GM18858 (cell line): ENCODE results near the gene NRARP.

ENCODE experiments used
- ATAC-seq: cut with Tn5 transposase; IDR thresholded peaks from one replicate; pipeline ENCODE4 v1.9.1; 2021; ENCODE audit not compliant: unreplicated experiment

NRARP gene

DNA sequence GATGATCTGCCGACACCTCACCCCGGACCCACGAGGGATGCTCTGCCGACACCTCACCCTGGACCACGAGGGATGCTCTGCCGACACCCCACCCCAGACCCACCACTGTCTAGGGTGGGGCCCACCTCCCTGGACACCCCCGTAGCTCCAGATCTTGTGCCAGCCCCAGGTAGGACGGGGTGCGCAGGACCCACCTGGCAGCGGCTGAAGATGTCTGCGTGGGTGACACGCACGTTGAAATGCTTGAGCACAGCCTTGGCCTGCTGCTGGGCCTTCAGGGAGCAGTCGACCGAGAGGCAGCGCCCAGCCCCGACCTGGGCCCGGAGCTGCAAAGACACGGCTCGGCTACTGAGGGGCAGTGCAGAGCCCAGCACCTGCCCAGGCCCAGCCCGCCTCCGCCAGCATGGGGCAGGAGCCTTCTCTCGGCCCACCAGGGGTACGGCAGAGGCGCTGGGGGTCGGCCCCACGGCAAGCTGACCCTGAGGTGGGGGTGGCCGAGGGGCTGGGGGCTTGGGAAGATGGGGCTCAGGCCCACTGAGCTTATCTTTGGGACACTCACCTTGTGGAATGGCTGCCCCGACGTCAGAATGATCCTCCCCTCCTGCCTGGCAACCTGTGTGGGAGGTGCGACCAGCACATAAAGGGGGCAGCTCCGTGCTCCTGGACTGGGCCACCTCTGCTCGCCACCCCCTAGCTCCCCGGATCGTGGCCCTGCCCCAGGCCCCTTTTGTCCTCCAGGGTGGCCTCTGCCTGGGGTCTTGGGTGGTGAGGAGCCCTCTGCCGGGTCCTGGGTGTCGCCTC, 21.7 kb upstream of the NRARP start:
- ATAC-seq, result no peak

GRCh38 chr9:137321726-137322361, 19.8 kb upstream of the NRARP start:
- ATAC-seq, result no peak

DNA sequence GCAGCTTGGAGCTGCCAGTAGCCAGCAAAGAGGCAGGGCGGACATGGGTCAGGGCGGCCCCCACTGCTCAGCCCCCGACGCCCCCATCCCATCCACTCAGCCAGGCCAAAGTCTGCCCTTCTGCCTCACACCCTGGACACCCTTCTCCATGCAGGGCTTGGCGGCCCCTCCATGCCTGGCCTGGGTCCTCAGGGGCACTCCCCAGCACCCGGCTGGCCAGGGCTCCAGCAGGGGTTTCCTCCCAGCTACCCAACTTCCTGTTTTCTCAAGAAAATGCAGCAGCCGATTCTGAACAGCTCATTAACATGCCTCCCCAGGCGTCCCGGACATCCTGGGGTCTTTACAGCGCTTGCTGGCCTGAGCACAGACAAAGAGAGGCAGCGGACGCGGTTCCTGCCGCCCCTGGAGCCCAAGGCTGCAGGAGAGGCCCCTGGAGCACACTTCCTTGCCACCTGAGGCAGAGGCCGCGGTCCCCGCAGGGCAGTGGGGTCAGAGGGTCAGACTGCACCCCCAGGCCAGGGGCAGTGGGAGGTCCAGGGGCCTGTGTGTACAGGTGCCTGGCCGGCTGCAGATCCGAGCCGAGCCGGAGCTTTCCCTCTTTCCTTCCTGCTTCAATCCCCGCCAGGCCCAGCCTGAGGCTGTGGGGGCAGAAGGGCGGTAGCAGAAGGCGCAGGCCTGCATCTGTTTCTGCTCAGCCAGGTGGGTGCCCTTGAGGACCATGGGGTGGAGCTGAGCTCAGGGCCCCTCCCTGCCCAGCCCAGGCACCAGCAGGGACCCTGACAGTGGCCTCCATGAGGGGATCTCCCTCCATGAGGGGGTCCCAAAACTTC, 18.7 kb upstream of the NRARP start:
- no peak for ATAC-seq

- no peak for ATAC-seq
Measured at GRCh38 chr9:137319739-137320551, 17.9 kb upstream of the NRARP start.

GRCh38 chr9:137319011-137319738, 17.1 kb upstream of the NRARP start:
- ATAC-seq, result no peak

GRCh38 chr9:137318602-137319001, 16.5 kb upstream of the NRARP start:
- ATAC-seq, result no peak

- no peak for ATAC-seq
Measured at GRCh38 chr9:137317718-137318511, 15.8 kb upstream of the NRARP start.

DNA sequence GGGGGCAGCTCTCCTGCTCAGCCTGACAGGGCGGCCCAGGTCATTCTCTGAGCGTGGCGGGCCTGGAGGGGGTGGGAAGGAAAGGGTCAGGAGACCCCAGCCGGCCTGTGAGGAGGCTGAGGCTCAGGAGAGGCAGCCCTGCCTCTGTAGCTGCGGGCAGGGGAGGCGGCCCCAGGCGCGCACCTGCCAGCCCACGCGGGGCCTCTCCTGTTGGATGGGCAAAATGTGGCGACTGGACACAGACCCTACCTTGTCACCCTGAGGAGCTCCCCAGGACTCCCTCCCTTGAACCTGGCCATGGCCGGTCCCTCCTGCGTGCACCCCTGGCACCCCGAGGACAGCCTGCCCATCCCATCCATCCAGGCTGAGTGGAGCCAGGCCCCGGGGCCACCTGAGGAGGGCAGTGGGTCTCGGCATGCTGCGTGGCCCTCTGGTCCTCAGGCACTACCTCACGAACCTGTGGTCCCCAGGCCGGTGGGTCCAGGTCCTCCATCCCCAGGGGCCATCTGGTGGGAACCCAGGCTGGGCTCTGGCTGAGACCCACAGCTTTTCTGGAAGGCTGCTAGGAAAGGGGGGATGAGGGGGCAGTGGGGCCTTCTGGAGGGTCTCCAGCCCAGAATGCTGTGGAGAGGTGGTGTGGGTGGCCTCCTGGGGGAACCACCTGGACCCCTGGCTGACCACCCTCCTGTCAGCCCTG, 15.1 kb upstream of the NRARP start:
- no peak for ATAC-seq

GRCh38 chr9:137316012-137316981, 14.2 kb upstream of the NRARP start:
- no peak for ATAC-seq

- no peak for ATAC-seq
Measured at GRCh38 chr9:137315581-137316011, 13.5 kb upstream of the NRARP start.

DNA sequence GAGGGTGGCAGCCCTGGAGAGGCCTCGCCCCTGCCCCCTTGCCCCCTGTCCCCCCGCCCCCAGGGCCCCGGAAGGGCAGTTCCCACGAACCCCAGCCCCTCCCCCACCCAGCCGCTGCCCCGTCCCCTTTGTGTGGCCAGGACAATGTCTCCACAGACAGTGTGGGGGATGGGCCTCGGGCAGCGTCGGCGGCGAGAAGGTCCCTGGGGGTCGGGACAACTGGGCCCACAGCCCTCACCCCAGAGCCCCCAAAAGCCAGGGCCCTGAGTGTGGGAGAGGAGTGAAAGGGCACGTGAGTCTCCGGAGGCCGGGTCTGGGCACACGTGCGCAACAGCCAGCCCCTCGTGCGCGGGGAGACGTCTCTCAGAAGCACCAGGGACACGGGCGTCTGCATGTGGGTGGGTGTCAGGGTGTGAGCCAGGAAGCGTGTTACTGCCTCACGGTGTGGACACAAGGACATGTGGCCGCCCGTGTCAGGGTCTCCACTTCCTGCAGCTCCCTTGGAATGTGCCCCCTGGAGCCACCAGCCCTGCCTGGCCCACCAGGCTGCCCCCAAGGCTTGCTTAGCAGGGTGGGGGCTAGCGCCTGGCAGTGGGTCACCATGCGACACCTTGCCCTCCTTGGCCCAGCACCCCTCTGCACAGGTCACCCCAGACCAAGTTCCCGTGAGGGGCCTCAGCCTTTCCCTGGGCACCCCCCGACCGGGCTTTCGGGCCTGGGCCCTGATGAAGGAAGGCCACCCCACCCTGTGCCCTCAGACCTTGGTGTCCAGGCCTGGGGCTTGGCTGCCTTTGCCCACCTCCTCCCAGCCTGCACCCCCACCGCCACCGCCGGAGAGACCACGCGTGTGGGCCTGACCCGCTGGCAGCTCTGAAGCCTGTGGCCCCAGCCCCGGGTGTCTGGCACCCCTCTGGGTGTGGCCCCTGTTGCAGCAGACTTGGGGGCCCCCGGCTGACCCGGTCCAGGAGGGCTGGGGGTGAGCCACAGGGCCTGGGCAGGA, 12.8 kb upstream of the NRARP start:
- no peak for ATAC-seq

GRCh38 chr9:137313956-137314560, 12.0 kb upstream of the NRARP start:
- ATAC-seq, result no peak

DNA sequence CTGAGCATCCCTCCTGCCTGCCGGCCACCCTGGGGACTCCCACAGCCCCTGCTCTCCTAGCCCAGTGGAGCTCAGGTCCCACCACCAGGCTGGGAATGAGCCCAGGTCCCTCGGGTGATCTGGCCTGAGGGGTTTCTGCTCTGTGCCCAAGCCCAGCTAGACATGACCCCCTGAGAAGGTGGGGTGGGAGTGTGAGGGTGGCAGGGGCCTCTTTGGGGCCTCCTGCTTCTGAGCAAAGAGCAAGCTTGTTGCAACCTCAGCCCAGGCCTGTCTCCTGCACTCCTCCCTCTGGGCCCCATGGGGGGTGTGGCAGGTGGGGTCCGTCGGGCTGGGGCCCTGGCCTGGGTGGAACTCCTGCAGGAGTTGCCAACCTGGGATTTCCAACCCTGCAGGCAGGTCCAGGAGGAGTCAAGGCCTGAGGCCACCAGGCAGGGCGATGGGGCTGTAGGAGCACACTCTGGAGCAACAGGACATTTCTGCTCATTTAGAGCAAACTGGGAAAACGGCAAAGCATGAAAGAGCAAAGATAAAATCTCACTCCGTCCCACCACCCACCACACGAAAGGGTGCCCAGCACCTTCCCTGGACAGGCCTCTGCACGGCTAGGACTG, 11.4 kb upstream of the NRARP start:
- ATAC-seq, result no peak

GRCh38 chr9:137312852-137313325, 10.8 kb upstream of the NRARP start:
- ATAC-seq, result no peak
